Adrenal gland (tissue), 5 donors: Measurements from ENCODE around the gene TENM4.

ENCODE experiments used
- CTCF ChIP-seq, 6 experiments: fragments of 450-650 bp in 4 of 6; fragments of 200-600 bp in 2 of 6; sonication (generic) in 1 of 6; IDR thresholded peaks; 1 replicate in 5 of 6; 2 replicates in 1 of 6; pipeline versions ENCODE4 v1.5.1 to v1.8.0; 2016 to 2021; ENCODE audit warnings: antibody characterized with exemption in 6 of 6, mild to moderate bottlenecking in 2 of 6, moderate library complexity in 1 of 6
- POLR2A ChIP-seq, 2 donors: fragments of 450-650 bp; IDR thresholded peaks; one replicate each; pipeline ENCODE4 v1.6.1; 2017; ENCODE audit warnings: antibody characterized with exemption in 2 of 2, mild to moderate bottlenecking in 2 of 2, moderate library complexity in 1 of 2
- donor health status: DM: no; HTN: no; CAD: no.

DNA sequence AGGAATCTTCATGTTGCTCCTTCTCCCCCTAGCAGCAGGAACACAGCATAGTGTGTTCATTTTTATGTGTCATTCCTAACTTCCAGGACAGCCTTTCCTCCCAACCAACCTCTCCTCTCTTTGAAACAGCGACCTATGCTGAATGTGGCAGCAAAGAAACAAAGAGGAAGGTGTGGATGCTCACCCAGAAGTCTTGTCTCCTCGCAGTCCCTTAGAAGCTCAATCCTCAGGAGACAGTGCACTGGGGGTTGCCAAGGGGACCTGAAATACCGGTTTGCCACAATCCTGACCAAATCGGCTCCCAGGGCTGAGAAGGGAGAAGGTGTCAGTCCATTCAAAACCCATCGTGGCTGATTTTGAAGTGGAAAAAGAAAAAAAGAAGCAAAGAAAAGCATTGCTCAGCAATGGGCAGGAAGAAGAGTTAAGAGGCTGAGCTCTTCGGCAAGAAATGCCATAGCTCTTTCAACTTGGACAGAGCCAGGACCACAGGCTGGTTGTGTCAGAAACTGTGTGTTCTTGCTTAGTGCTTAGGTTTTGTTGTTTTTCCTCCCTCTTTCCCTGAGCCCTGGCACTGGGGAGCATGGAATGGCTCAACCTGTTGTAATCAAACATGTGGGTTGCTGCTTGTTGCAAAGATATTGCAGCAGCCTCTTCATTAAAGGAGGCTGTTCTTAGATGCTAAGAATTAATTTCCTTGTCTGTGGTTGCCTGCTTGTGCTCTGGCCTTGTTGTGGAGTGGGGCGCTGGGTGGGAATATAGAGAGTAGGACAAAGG, 30.4 kb upstream of the TENM4 start:
- TF ChIP-seq CTCF (IDR thresholded peaks at IDR 0.05) (no peak), POLR2A (IDR thresholded peaks at IDR 0.05) (no peak)
